H1 (cell line): ENCODE measurements around the gene SERPINE3. TPM values are rescaled to one million over a fixed set of nuclear protein-coding genes. Genes with fewer than 3 reads are reported as not detected.

Source experiments
- CTCF ChIA-PET: fragments of 300-600 bp; sonication (Branson Sonifier 250); formaldehyde crosslinking; loops from one replicate; lab custom pipeline; 2021; ENCODE audit not compliant: partially characterized antibody; lab: Charles Lee
- POLR2A ChIA-PET: fragments of 300-600 bp; sonication (Branson Sonifier 250); formaldehyde crosslinking; loops from one replicate; lab custom pipeline; 2021; ENCODE audit warnings: inconsistent platforms; ENCODE audit not compliant: partially characterized antibody; lab: Charles Lee
- DNase-seq, 2 experiments: peaks; one replicate each; pipeline versions ENCODE4 v3.0.0 to v3.0.0-alpha.2; 2010 to 2022; ENCODE audit warnings: low spot score in 2 of 2, low read depth in 1 of 2, mixed read lengths in 1 of 2
- FAIRE-seq: peaks from 2 replicates; lab custom pipeline; 2011; peaks lifted over from hg19 to GRCh38; lab: Jason Lieb, UNC
- H2AFZ ChIP-seq: 2 replicates; pipeline ENCODE4 v1.8.1; 2012; ENCODE audit warnings: low read length, inconsistent platforms
- H2AK5ac ChIP-seq: 2 replicates; pipeline ENCODE4 v1.6.1; 2013; ENCODE audit warnings: low read depth, low read length
- H2BK120ac ChIP-seq: replicated peaks from 2 replicates; pipeline ENCODE3; 2013; ENCODE audit warnings: low read depth, low read length, inconsistent platforms
- H2BK12ac ChIP-seq: 2 replicates; pipeline ENCODE4 v1.6.1; 2013; ENCODE audit warnings: low read depth, low read length
- H2BK15ac ChIP-seq: 2 replicates; pipeline ENCODE4 v1.6.1; 2013; ENCODE audit warnings: low read length
- H2BK20ac ChIP-seq: 2 replicates; pipeline ENCODE4 v1.6.1; 2013; ENCODE audit warnings: low read length
- H2BK5ac ChIP-seq: 2 replicates; pipeline ENCODE4 v1.6.1; 2013; ENCODE audit warnings: low read depth, low read length
- H3K14ac ChIP-seq: 2 replicates; pipeline ENCODE4 v1.6.1; 2013; ENCODE audit warnings: inconsistent platforms; ENCODE audit not compliant: insufficient read length
- H3K18ac ChIP-seq: 2 replicates; pipeline ENCODE4 v1.6.1; 2013; ENCODE audit warnings: low read length; ENCODE audit errors: extremely low read depth
- H3K23ac ChIP-seq: 2 replicates; pipeline ENCODE4 v1.6.1; 2013; ENCODE audit warnings: inconsistent platforms; ENCODE audit not compliant: insufficient read length
- H3K23me2 ChIP-seq: 2 replicates; pipeline ENCODE4 v1.6.1; 2013; ENCODE audit warnings: low read depth, low read length
- H3K27ac ChIP-seq: 2 replicates; pipeline ENCODE4 v1.6.1; 2011; ENCODE audit warnings: low read depth, low read length, inconsistent platforms
- H3K27me3 ChIP-seq, 4 experiments: replicated peaks in 1 of 4; 1 replicate in 1 of 4; 2 replicates in 3 of 4; pipeline versions ENCODE4 v1.6.1 to v1.8.1; 2011 to 2013; ENCODE audit warnings: low read length in 3 of 4, mild to moderate bottlenecking in 3 of 4, inconsistent platforms in 2 of 4, mixed read lengths in 2 of 4, moderate library complexity in 1 of 4; ENCODE audit not compliant: control insufficient read depth in 3 of 4, insufficient read depth in 3 of 4; ENCODE audit errors: extremely low read depth in 1 of 4
- H3K36me3 ChIP-seq, 4 experiments: 2 replicates each; pipeline versions ENCODE4 v1.6.1 to v1.8.1; 2011 to 2013; ENCODE audit warnings: mild to moderate bottlenecking in 4 of 4, low read length in 3 of 4, moderate library complexity in 2 of 4, control low read depth in 1 of 4, inconsistent platforms in 1 of 4; ENCODE audit not compliant: insufficient read depth in 4 of 4, control insufficient read depth in 2 of 4
- H3K4ac ChIP-seq: replicated peaks from 2 replicates; pipeline ENCODE3; 2013; ENCODE audit warnings: low read length, low read depth, mixed read lengths, inconsistent platforms; ENCODE audit not compliant: insufficient read length
- H3K4me1 ChIP-seq, 4 experiments: replicated peaks in 1 of 4; 1 replicate in 1 of 4; 2 replicates in 3 of 4; pipeline versions ENCODE4 v1.6.1 to v1.8.1; 2011 to 2013; ENCODE audit warnings: low read length in 3 of 4, inconsistent platforms in 2 of 4, mixed read lengths in 1 of 4; ENCODE audit not compliant: insufficient read depth in 4 of 4, control insufficient read depth in 3 of 4
- H3K4me2 ChIP-seq, 2 experiments: 2 replicates each; pipeline versions ENCODE4 v1.6.1 to v1.8.1; 2011 to 2013; ENCODE audit warnings: low read depth in 2 of 2, low read length in 2 of 2, control low read depth in 1 of 2, inconsistent platforms in 1 of 2, mild to moderate bottlenecking in 1 of 2; ENCODE audit not compliant: insufficient read depth in 1 of 2
- H3K4me3 ChIP-seq, 4 experiments: fragments of 200-600, 300-600 bp in 1 of 4; sonication (generic), shearing (Covaris generic), sonication (Bioruptor Twin) in 1 of 4; 2 replicates each; pipeline versions ENCODE4 v1.5.1 to v1.8.1; 2011 to 2016; ENCODE audit warnings: low read length in 4 of 4, low read depth in 3 of 4, control low read depth in 2 of 4, inconsistent platforms in 2 of 4, mild to moderate bottlenecking in 2 of 4, mixed read lengths in 1 of 4, moderate library complexity in 1 of 4; ENCODE audit not compliant: insufficient read depth in 2 of 4; ENCODE audit errors: extremely low read depth in 1 of 4
- H3K56ac ChIP-seq: replicated peaks from 2 replicates; pipeline ENCODE3; 2013; ENCODE audit warnings: low read depth, mild to moderate bottlenecking, mixed read lengths, low read length, inconsistent platforms; ENCODE audit not compliant: insufficient read length
- H3K79me1 ChIP-seq: 2 replicates; pipeline ENCODE4 v1.6.1; 2013; ENCODE audit warnings: low read depth, low read length, control low read depth
- H3K79me2 ChIP-seq, 2 experiments: 2 replicates each; pipeline versions ENCODE4 v1.6.1 to v1.8.1; 2012 to 2013; ENCODE audit warnings: low read length in 2 of 2, mild to moderate bottlenecking in 2 of 2, inconsistent platforms in 1 of 2; ENCODE audit not compliant: insufficient read depth in 2 of 2, control insufficient read depth in 1 of 2
- H3K9ac ChIP-seq, 4 experiments: replicated peaks in 1 of 4; 1 replicate in 1 of 4; 2 replicates in 3 of 4; pipeline versions ENCODE4 v1.6.1 to v1.8.1; 2011 to 2013; ENCODE audit warnings: low read depth in 3 of 4, low read length in 3 of 4, control low read depth in 2 of 4, mild to moderate bottlenecking in 2 of 4, moderate library complexity in 2 of 4, inconsistent platforms in 1 of 4; ENCODE audit errors: extremely low read depth in 1 of 4
- H3K9me3 ChIP-seq, 2 experiments: 2 replicates each; pipeline versions ENCODE4 v1.6.1 to v1.8.1; 2012 to 2013; ENCODE audit warnings: mild to moderate bottlenecking in 2 of 2, moderate library complexity in 2 of 2, control low read depth in 1 of 2, inconsistent platforms in 1 of 2, low read depth in 1 of 2, low read length in 1 of 2, mixed read lengths in 1 of 2; ENCODE audit not compliant: insufficient read depth in 2 of 2
- H4K20me1 ChIP-seq, 2 experiments: replicated peaks in 1 of 2; 2 replicates each; pipeline versions ENCODE3 to v1.8.1; 2011 to 2013; ENCODE audit warnings: inconsistent platforms in 2 of 2, low read length in 2 of 2, mild to moderate bottlenecking in 1 of 2; ENCODE audit not compliant: insufficient read depth in 2 of 2, control insufficient read depth in 1 of 2
- H4K5ac ChIP-seq: 2 replicates; pipeline ENCODE4 v1.6.1; 2013; ENCODE audit warnings: low read length, low read depth, mixed read lengths, inconsistent platforms; ENCODE audit not compliant: insufficient read length
- H4K8ac ChIP-seq: 2 replicates; pipeline ENCODE4 v1.8.0; 2013; ENCODE audit warnings: mild to moderate bottlenecking, moderate library complexity, low read length, inconsistent platforms; ENCODE audit not compliant: insufficient read depth; ENCODE audit errors: extremely low read depth
- H4K91ac ChIP-seq: replicated peaks from 2 replicates; pipeline ENCODE3; 2013; ENCODE audit warnings: low read length, mixed read lengths, inconsistent platforms; ENCODE audit not compliant: insufficient read length
- BCL11A ChIP-seq, 2 experiments: IDR thresholded peaks; one replicate each; pipeline ENCODE4 v1.6.1; 2011; ENCODE audit warnings: low read depth in 2 of 2, low read length in 2 of 2, mild to moderate bottlenecking in 2 of 2
- BRCA1 ChIP-seq: IDR thresholded peaks from 2 replicates; pipeline ENCODE4 v1.6.1; 2012; ENCODE audit warnings: low read depth, low read length, improper control_type of control experiment
- CHD1 ChIP-seq: IDR thresholded peaks from 2 replicates; pipeline ENCODE4 v1.6.1; 2012; ENCODE audit warnings: low read depth, low read length, improper control_type of control experiment
- CTBP2 ChIP-seq: IDR thresholded peaks from 2 replicates; pipeline ENCODE4 v1.7.0; 2011; ENCODE audit warnings: borderline replicate concordance, mild to moderate bottlenecking, moderate library complexity, mixed read lengths, low read length; ENCODE audit not compliant: insufficient read depth, insufficient read length
- FOSL1 ChIP-seq: IDR thresholded peaks from 2 replicates; pipeline ENCODE4 v1.6.1; 2011; ENCODE audit warnings: mild to moderate bottlenecking, low read depth, low read length, moderate library complexity; ENCODE audit not compliant: insufficient read depth
- JUN ChIP-seq: IDR thresholded peaks from 2 replicates; pipeline ENCODE4 v1.6.1; 2011; ENCODE audit warnings: low read depth, mild to moderate bottlenecking, improper control_type of control experiment, low read length
- JUND ChIP-seq: IDR thresholded peaks from 2 replicates; pipeline ENCODE4 v1.6.1; 2011; ENCODE audit warnings: mild to moderate bottlenecking, improper control_type of control experiment, low read length
- POLR2AphosphoS5 ChIP-seq: IDR thresholded peaks from 2 replicates; pipeline ENCODE4 v1.6.1; 2011; ENCODE audit warnings: low read depth, low read length
- RBBP5 ChIP-seq: IDR thresholded peaks from 2 replicates; pipeline ENCODE4 v1.7.1; 2012; ENCODE audit warnings: low read depth, mild to moderate bottlenecking, inconsistent platforms, low read length, moderate library complexity, borderline replicate concordance
- RNF2 ChIP-seq: fragments of 200-900, 300-1000 bp; sonication (generic); IDR thresholded peaks from 2 replicates; pipeline ENCODE4 v1.7.1; 2016; ENCODE audit warnings: borderline replicate concordance, low read depth, mild to moderate bottlenecking, antibody characterized with exemption, low read length; ENCODE audit not compliant: poor library complexity, severe bottlenecking; ENCODE audit errors: missing control alignments
- TAF7 ChIP-seq: optimal IDR thresholded peaks from 2 replicates; pipeline ENCODE3; 2011; ENCODE audit warnings: low read depth, mild to moderate bottlenecking, inconsistent platforms, low read length, moderate library complexity, borderline replicate concordance
- TEAD4 ChIP-seq: IDR thresholded peaks from 2 replicates; pipeline ENCODE4 v1.6.1; 2012; ENCODE audit warnings: low read depth, low read length, inconsistent platforms, mixed read lengths
- WGBS, 2 experiments: shearing (Covaris generic) in 1 of 2; methylation state at CpG; one replicate each; pipeline versions ENCODE4 v1.1.6 to v1.1.7; 2013 to 2015; ENCODE audit warnings: low lambda C conversion rate in 2 of 2, mixed read lengths in 2 of 2, inconsistent platforms in 1 of 2, low coverage in 1 of 2, missing lambda C conversion rate in 1 of 2; ENCODE audit not compliant: insufficient replicate concordance in 2 of 2, insufficient coverage in 1 of 2, insufficient read length in 1 of 2; ENCODE audit errors: extremely low coverage in 1 of 2, missing lambda C conversion rate in 1 of 2; 5-methylcytosine and 5-hydroxymethylcytosine counted together
- polyA plus RNA-seq, 7 experiments: library from polyadenylated mRNA; depleted of rRNA in 3 of 7; stranded (reverse) in 5 of 7; unstranded in 2 of 7; fragments of >200 nt in 5 of 7; fragments of 200-250 nt in 2 of 7; gene quantifications; 1 replicate in 5 of 7; 2 replicates in 1 of 7; 4 replicates in 1 of 7; pipeline versions ENCODE4 v1.2.1 to v1.2.3, GENCODE V29; 2011 to 2013; ENCODE audit warnings: missing spikeins in 2 of 7, mixed read lengths in 2 of 7
- total RNA-seq: library from RNA; stranded (reverse); fragmentation: NEBNext Ultra II Directional; extraction: Animal tissue kit (Norgen Biotek cat#: 25700); gene quantifications from 2 replicates; pipeline ENCODE4 v1.2.1, GENCODE V29; 2021

SERPINE3 gene
- total and polyA plus RNA-seq, 2 of the 8 experiments (the other 6 are each of a cell fraction or from before 2014, with no cell fraction given), result 0.34 to 1.0 TPM

- Histone ChIP-seq H3K9ac (no peak overlapping the region), H4K8ac (no peak overlapping the region), H4K5ac (peak overlapping the region; percentile 89), H3K9me3 (no peaks in the 10 kb centered on the region), H3K14ac (no peak overlapping the region), H3K18ac (peak overlapping the region; percentile 91), H3K79me2 (no peaks in the 10 kb centered on the region), H4K91ac (peak overlapping the region; percentile 77), H3K4me3 (peak overlapping the region in 1 of 4 experiments; percentile 3; a peak in 1 of 8 replicates), H3K4ac (peak overlapping the region; percentile 19), H3K56ac (no peak overlapping the region), H3K27me3 (no peaks in the 10 kb centered on the region), H2AK5ac (no peak overlapping the region), H2BK12ac (peak overlapping the region; percentile 20), H3K27ac (peak overlapping the region; percentile 73; the same call in 1 of the 2 replicates), H3K79me1 (no peaks in the 10 kb centered on the region), H2AFZ (no peak overlapping the region), H3K23ac (no peak overlapping the region), H2BK20ac (peak overlapping the region; percentile 91; the same call in 1 of the 2 replicates), H2BK120ac (peak overlapping the region; percentile 30), H2BK15ac (no peak overlapping the region), H2BK5ac (peak overlapping the region; percentile 73; the same call in 1 of the 2 replicates), H3K23me2 (no peaks in the 10 kb centered on the region; the same call in 1 of the 2 replicates), H3K4me1 (peaks cover 11 to 31% (median 29%) of the 10 kb centered on the region in 4 experiments), H4K20me1 (no peaks in the 10 kb centered on the region), H3K36me3 (no peaks in the 10 kb centered on the region), H3K4me2 (peak overlapping the region; percentile 28 to 46; a peak in 3 of 4 replicates)
- ChIA-PET CTCF (no interaction called here), POLR2A (interaction anchor here (1.2 to 1.6 kb wide), 3 partner anchors 17 to 129 kb away, joined by 3 to 5 read pairs (median 3); no protein-coding TSS in a partner anchor)
- DNase-seq (no peak), FAIRE-seq (peak; percentile 82)
- 53% methylated on average over 7 of the region's 7 CpGs; no CpG with 5 or more reads in 1 of the 2 experiments for WGBS, 2 experiments
- no peak for TF ChIP-seq JUND
- TF ChIP-seq BRCA1, result no peak
- no peak for TF ChIP-seq CTBP2
- no peak for TF ChIP-seq TAF7
- TF ChIP-seq RNF2, result no peak
- TF ChIP-seq RBBP5, result no peak
- TF ChIP-seq POLR2AphosphoS5, result no peak
- no peak for TF ChIP-seq BCL11A (IDR thresholded peaks at IDR 0.05; ENCODE audit: low read depth in 2 of 2, low read length in 2 of 2)
- TF ChIP-seq CHD1, result no peak
- TF ChIP-seq TEAD4, result no peak
- TF ChIP-seq JUN, result no peak
- no peak for TF ChIP-seq FOSL1
Observed at GRCh38 chr13:51305271-51305967, 34.1 kb upstream of the SERPINE3 start.
